T-helper 17 cell (primary cell): ENCODE measurements around the gene LRRC37B. TPM values are rescaled to one million over a fixed set of nuclear protein-coding genes. Genes with fewer than 3 reads are reported as not detected.
"Not testable (repeated sequence)": the region's sequence is repeated elsewhere in the genome, so short reads cannot be mapped to it uniquely, and the experiment has no call there.

Experiments used
- ATAC-seq: fragments of 150-1000 bp; cut with Tn5 transposase; 2 replicates; pipeline ENCODE4 v1.10.0; 2021; ENCODE audit warnings: mild to moderate bottlenecking, moderate library complexity
- DNase-seq, 3 donors: peaks; one replicate each; pipeline versions ENCODE4 v3.0.0 to v3.0.0-alpha.2; 2020 to 2021
- H3K9me3 ChIP-seq: one replicate; pipeline ENCODE4 v1.7.0; 2013; ENCODE audit warnings: low read length, mild to moderate bottlenecking; ENCODE audit not compliant: control insufficient read depth, poor library complexity, severe bottlenecking
- H3K27ac Mint-ChIP-seq: one replicate; pipeline ENCODE4 v1.8.0; 2022; ENCODE audit warnings: mild to moderate bottlenecking, moderate library complexity, mixed read lengths
- H3K27me3 Mint-ChIP-seq: one replicate; pipeline ENCODE4 v1.8.0; 2022; ENCODE audit warnings: mixed read lengths
- H3K36me3 Mint-ChIP-seq: one replicate; pipeline ENCODE4 v1.8.0; 2022; ENCODE audit warnings: low read depth, mixed read lengths
- H3K4me1 Mint-ChIP-seq: one replicate; pipeline ENCODE4 v1.8.0; 2022; ENCODE audit warnings: mild to moderate bottlenecking, mixed read lengths
- H3K4me3 Mint-ChIP-seq: one replicate; pipeline ENCODE4 v1.8.0; 2022; ENCODE audit warnings: mild to moderate bottlenecking, moderate library complexity, mixed read lengths
- total RNA-seq, 4 donors: library from RNA in 2 of 4; stranded (reverse) in 2 of 4; gene quantifications; one replicate each; pipeline ENCODE4 v1.2.3 and lab custom pipeline; 2022 to 2026

The LRRC37B gene
- total RNA-seq, 2 donors from 2014 or later, result 90.1 to 99.0 TPM

DNA sequence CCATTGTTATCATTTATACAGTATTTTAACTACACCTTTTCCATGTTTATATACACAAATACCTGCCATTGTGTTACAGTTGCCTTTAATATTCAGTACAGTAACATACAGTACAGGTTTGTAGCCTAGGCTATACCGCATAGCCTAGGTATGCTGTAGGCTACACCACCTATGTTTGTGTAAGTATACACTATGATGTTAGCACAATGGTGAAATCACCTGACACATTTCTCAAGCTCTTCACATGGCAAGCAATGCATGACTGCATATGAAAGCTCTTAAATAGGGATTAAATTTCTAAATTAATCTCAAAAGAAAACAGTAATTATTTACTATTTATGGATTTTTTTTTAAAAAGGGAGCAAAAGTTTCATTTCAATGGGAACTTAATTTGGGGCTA lies 12.0 kb downstream of the LRRC37B start:
- H3K36me3 Mint-ChIP-seq, result peaks cover 7% of the 10 kb centered on the region
- H3K27ac Mint-ChIP-seq, result peak overlapping the region; percentile 11
- H3K4me1 Mint-ChIP-seq, result peaks cover 25% of the 10 kb centered on the region
- ATAC-seq, result no peak
- H3K4me3 Mint-ChIP-seq, result no peak overlapping the region
- no peaks in the 10 kb centered on the region for H3K9me3 ChIP-seq
- no peak for DNase-seq
- H3K27me3 Mint-ChIP-seq, result no peaks in the 10 kb centered on the region

DNA sequence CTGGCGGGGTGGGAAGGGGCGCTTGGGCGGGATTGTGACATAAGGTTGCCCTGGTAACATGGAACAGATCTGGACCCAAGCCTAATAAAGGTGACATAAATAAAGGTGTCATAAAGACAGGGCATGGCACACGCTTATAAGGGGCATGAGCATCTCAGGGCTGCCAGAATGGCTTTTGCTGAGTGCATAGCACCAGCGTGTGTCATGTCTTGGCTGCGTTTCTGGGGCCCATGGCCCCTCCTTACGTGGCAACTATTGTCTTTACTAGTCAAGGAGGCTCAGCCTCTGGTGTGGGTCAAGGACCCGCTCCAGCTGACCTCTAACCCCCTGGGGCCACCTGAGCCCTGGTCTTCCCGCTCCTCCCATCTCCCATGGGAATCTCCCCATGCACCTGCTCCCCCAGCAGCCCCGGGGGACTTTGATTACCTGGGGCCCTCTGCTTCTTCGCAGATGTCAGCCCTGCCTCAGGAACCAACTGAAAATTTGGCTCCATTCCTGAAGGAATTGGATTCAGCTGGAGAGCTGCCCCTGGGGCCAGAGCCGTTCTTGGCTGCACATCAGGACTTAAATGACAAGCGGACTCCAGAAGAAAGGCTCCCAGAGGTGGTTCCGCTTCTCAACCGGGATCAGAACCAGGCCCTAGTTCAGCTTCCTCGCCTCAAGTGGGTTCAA lies 13.9 kb downstream of the LRRC37B start:
- Mint-ChIP-seq H3K4me3 (no peak overlapping the region), H3K4me1 (peaks cover 20% of the 10 kb centered on the region), H3K36me3 (peaks cover 7% of the 10 kb centered on the region), H3K27me3 (no peaks in the 10 kb centered on the region), H3K27ac (no peak overlapping the region)
- ATAC-seq (no peak), DNase-seq (no peak)
- H3K9me3 ChIP-seq, result no peaks in the 10 kb centered on the region

DNA sequence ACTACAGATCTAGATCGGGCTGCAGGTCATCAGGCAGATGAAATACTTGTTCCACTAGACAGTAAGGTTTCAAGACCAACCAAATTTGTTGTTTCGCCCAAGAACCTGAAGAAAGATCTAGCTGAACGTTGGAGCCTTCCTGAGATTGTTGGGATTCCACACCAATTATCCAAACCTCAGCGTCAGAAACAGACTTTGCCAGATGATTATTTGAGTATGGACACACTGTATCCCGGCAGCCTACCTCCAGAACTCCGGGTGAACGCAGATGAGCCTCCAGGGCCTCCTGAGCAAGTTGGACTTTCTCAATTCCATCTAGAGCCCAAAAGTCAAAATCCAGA lies 14.4 kb downstream of the LRRC37B start:
- H3K36me3 Mint-ChIP-seq, result peaks cover 8% of the 10 kb centered on the region
- H3K27me3 Mint-ChIP-seq, result no peaks in the 10 kb centered on the region
- ATAC-seq (no peak), DNase-seq (no peak)
- H3K4me1 Mint-ChIP-seq, result peaks cover 15% of the 10 kb centered on the region
- H3K4me3 Mint-ChIP-seq, result no peak overlapping the region
- no peaks in the 10 kb centered on the region for H3K9me3 ChIP-seq
- no peak overlapping the region for H3K27ac Mint-ChIP-seq

DNA sequence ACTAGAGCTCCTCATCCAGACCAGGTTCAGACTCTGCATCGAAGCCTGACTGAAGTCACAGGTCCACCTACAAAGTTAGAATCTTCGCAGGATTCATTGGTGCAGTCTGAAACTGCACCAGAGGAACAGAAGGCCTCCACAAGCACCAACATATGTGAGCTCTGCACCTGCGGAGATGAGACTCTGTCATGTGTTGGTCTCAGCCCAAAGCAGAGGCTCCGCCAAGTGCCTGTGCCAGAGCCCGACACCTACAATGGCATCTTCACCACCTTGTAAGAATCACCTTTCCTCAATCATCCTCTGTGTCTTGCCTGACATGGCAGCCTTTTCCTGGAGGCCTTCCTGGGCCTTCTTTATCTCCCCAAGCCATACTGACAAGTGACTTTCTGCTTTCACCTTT lies 15.4 kb downstream of the LRRC37B start:
- not testable (repeated sequence) for H3K27me3 Mint-ChIP-seq, ATAC-seq, H3K36me3 Mint-ChIP-seq, DNase-seq, H3K4me1 Mint-ChIP-seq, H3K4me3 Mint-ChIP-seq, H3K9me3 ChIP-seq
- H3K27ac Mint-ChIP-seq, result peak overlapping the region; percentile 73

DNA sequence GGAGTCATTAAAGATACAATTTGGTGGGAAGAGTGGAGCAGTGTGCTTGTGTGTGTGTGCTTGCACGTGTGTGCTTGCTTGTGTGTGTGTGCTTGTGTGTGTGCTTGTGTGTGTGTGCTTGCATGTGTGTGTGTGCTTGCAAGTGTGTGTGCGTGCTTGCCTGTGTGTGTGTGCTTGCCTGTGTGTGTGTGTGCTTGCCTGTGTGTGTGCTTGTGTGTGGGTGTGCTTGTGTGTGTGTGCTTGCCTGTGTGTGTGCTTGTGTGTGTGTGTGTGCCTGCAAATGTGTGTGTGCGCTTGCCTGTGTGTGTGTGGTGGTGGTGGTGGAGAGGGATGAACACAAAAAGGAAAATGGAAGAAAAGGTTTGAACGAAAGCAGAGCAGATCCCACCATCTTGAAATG lies 20.1 kb downstream of the LRRC37B start:
- H3K27me3 Mint-ChIP-seq, DNase-seq: not testable (repeated sequence)

DNA sequence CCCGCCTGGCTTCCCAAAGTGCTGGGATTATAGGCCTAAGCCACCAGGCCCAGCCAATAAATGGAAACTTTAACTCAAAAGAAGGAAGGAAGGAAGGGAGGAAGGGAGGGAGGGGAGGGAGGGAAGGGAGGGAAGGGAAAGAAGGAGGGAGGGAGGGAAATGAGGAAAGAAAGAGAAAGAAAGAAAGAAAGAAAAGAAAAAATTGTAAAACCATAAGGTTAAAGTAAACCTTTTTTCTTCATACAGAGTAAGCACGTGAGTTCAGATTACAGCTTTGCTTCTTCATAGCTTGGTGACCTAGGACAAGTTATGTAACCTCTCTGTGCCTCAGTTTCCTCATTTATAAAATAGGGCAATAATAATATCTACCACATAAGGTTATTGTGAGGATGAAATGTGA lies 26.0 kb downstream of the LRRC37B start:
- no peaks in the 10 kb centered on the region for H3K27me3 Mint-ChIP-seq
- H3K36me3 Mint-ChIP-seq, result peaks cover 5% of the 10 kb centered on the region
- H3K4me1 Mint-ChIP-seq, result no peaks in the 10 kb centered on the region
- ATAC-seq (no peak), DNase-seq (no peak)
- no peaks in the 10 kb centered on the region for H3K9me3 ChIP-seq
- no peak overlapping the region for H3K4me3 Mint-ChIP-seq
- H3K27ac Mint-ChIP-seq, result no peak overlapping the region

More for the DNA sequence above, 20.1 kb downstream of the LRRC37B start:
- not testable (repeated sequence) for ATAC-seq, H3K4me1 Mint-ChIP-seq, H3K4me3 Mint-ChIP-seq, H3K36me3 Mint-ChIP-seq, H3K9me3 ChIP-seq, H3K27ac Mint-ChIP-seq

DNA sequence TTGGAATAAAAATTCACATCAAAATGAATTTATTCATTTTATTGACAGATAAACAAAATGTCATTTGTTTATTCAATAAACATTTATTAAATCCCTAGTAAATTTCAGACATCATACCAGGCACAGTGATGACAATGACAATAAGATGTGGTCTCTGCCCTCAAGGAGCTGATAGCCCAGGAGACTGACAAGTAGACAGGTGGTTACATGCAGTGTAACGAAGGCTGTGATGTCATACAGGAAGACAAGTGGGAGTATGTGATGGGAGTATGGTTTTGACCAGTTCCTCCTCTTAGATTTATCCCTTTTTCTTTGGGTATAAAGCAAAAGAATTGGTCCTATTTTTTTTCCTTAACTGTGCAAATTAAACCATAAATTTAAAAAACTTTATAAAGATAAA lies 26.6 kb downstream of the LRRC37B start:
- not testable (repeated sequence) for H3K4me3 Mint-ChIP-seq, H3K4me1 Mint-ChIP-seq, H3K27me3 Mint-ChIP-seq, H3K27ac Mint-ChIP-seq, H3K9me3 ChIP-seq, DNase-seq, H3K36me3 Mint-ChIP-seq, ATAC-seq

DNA sequence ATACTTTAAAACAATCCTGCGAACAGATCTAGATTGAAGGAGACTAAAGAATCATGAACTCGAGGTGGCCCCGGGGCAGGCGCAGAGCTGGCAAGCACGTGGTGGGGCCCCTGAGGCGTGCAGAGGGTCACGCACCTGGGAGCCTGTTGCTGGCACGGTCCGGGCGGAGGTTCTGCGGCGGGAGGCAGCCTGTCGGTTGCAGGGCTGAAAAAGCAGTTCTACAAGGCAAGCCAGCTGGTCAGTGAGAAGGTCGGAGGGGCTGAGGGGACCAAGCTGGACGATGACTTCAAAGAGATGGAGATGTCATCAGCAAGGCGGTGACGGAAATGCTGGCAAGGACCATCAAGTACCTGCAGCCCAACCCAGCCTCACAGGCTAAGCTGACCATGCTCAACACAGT lies 33.1 kb downstream of the LRRC37B start:
- DNase-seq, ATAC-seq, H3K4me3 Mint-ChIP-seq, H3K36me3 Mint-ChIP-seq, H3K4me1 Mint-ChIP-seq, H3K9me3 ChIP-seq, H3K27me3 Mint-ChIP-seq: not testable (repeated sequence)
- H3K27ac Mint-ChIP-seq, result peak overlapping the region; percentile 57

DNA sequence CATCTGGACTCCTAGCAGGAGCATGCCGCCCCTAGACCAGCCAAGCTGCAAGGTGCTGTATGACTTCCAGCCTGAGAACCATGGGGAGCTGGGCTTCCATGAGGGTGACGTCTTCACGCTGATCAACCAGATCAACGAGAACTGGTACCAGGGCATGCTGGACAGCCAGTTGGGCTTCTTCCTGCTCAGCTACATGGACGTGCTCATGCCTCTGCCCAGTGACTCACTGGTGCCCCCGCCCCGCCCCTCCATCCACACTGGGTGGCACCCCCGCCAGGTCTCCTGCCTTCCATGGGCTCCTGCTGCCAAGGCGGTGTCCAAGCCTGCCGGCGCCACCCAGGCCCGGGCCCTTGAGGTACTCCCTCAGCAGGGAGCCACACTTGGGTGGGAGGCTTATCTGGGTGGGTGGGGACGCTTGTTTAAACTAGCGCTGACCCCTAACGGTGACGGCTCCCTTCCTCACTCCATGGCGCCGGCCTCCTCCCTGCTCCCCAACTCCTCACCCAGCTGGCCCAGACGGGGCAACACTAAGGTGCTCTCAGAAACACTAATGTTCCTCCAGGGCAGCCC lies 34.2 kb downstream of the LRRC37B start:
- not testable (repeated sequence) for H3K27ac Mint-ChIP-seq, H3K9me3 ChIP-seq, H3K27me3 Mint-ChIP-seq, ATAC-seq, H3K4me1 Mint-ChIP-seq, DNase-seq, H3K4me3 Mint-ChIP-seq, H3K36me3 Mint-ChIP-seq

DNA sequence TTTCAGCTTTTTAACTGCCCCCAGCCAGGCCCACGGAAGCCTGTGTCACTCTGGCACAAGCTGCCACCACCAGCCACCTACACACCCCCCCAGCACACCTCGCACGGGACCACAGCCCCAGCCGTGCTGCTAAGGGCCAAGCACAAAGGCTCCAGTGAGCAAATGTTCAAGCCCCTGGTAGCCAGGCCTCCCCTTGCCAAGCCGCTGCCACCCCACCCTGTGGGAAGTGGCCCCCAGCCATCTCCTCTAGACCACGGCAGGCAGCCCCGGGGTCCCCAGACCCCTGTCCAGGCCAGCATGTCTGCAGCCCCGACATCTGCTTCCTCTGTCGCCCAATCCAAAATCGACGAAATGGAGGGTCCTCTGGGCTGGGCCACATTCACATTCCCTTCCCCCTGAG lies 35.1 kb downstream of the LRRC37B start:
- H3K9me3 ChIP-seq, ATAC-seq, H3K4me1 Mint-ChIP-seq: not testable (repeated sequence)

DNA sequence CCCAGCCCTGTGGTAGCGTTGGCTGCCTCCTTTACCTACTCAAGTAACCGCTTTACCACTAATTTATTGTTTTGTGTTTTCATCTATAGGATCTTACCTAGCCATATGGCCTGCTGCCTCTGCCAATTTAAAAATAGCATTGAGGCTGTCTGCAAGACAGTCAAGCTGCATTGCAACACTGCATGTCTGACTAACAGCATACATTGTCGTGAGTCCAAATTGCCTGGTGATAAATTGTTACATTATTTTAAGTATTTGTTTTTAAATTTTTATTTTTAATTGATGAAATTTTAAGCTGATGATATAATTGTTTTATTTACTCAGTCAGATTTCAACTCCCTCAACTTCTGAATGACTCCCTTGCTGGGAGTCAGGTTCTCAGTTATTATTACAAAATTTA lies 38.4 kb downstream of the LRRC37B start:
- not testable (repeated sequence) for ATAC-seq

More for the DNA sequence above, 35.1 kb downstream of the LRRC37B start:
- not testable (repeated sequence) for DNase-seq, H3K4me3 Mint-ChIP-seq, H3K36me3 Mint-ChIP-seq, H3K27me3 Mint-ChIP-seq, H3K27ac Mint-ChIP-seq

DNA sequence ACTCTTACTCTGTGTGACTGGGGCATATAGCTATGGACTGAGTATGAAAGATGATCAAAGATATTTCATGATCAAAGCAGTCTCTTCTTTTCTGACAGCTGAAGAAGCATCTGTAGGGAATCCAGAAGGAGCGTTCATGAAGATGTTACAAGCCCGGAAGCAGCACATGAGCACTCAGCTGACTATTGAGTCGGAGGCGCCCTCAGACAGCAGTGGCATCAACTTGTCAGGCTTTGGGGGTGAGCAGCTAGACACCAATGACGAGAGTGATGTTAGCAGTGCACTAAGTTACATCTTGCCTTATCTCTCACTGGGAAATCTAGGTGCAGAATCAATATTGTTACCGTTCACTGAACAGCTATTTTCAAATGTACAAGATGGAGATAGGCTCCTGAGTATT lies 40.5 kb downstream of the LRRC37B start:
- not testable (repeated sequence) for H3K27me3 Mint-ChIP-seq, H3K4me1 Mint-ChIP-seq, H3K27ac Mint-ChIP-seq, H3K4me3 Mint-ChIP-seq, ATAC-seq, DNase-seq, H3K9me3 ChIP-seq, H3K36me3 Mint-ChIP-seq

More for the DNA sequence above, 38.4 kb downstream of the LRRC37B start:
- H3K4me1 Mint-ChIP-seq, H3K27ac Mint-ChIP-seq, H3K27me3 Mint-ChIP-seq, H3K9me3 ChIP-seq, DNase-seq, H3K36me3 Mint-ChIP-seq, H3K4me3 Mint-ChIP-seq: not testable (repeated sequence)

DNA sequence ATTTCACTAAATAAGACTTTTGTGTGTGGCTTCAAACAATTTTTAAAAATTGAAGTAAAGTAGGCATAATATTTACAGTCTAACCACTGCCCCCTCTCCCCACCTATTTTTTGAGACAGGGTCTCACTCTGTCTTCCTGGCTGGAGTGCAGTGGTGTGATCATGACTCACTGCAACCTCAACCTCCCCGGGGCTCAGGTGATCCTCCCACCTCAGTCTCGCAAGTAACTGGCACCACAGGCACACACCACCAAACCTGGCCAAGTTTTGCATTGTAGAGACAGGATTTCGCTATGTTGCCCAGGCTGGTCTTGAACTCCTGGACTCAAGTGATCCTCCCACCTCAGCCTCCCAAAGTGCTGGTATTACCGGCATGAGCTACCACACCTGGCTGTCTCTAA lies 47.8 kb downstream of the LRRC37B start:
- H3K27ac Mint-ChIP-seq, H3K4me3 Mint-ChIP-seq, H3K4me1 Mint-ChIP-seq, DNase-seq, H3K27me3 Mint-ChIP-seq, H3K9me3 ChIP-seq, H3K36me3 Mint-ChIP-seq: not testable (repeated sequence)
- peak; percentile 21 for ATAC-seq

DNA sequence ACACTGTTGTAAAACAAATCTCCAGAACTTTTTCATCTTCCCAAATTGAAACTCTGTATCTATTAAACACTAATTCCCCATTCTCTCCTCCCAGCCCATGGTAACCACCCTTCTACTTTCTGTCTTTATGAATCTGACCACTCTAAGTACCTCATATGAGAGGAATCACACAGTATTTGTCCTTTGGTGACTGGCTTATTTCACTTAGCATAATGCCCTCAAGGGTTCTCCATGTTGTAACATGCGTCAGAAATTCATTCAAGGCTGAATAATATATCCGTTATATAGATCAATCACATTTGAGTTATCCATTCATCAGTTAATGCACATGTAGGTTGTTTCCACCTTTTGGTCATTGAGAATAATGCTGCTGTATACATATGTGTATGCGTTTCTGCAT lies 48.2 kb downstream of the LRRC37B start:
- not testable (repeated sequence) for H3K36me3 Mint-ChIP-seq, H3K9me3 ChIP-seq, DNase-seq, H3K27ac Mint-ChIP-seq, ATAC-seq, H3K4me3 Mint-ChIP-seq, H3K27me3 Mint-ChIP-seq, H3K4me1 Mint-ChIP-seq
